GM18858 (cell line): ENCODE results near the gene VPS72.
"Not testable (repeated sequence)": the region's sequence is repeated elsewhere in the genome, so short reads cannot be mapped to it uniquely, and the experiment has no call there.

ENCODE experiments used
- ATAC-seq: cut with Tn5 transposase; IDR thresholded peaks from one replicate; pipeline ENCODE4 v1.9.1; 2021; ENCODE audit not compliant: unreplicated experiment

Gene VPS72

DNA sequence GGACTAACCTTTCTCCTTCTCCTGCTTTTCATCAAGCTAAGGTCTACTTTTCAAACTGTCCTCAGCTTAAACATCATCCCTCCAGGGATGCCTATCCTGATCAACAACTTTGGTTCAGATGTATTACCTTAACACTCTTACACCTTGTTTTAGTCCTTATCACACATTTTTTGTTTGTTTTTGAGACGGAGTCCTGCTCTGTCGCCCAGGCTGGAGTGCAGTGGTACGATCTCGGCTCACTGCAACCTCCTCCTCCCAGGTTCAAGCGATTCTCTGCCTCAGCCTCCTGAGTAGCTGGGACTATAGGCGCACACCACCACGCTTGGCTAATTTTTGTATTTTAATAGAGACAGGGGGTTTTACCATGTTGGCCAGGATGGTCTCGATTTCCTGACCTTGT lies 1.3 kb downstream of the VPS72 start:
- ATAC-seq = not testable (repeated sequence)

DNA sequence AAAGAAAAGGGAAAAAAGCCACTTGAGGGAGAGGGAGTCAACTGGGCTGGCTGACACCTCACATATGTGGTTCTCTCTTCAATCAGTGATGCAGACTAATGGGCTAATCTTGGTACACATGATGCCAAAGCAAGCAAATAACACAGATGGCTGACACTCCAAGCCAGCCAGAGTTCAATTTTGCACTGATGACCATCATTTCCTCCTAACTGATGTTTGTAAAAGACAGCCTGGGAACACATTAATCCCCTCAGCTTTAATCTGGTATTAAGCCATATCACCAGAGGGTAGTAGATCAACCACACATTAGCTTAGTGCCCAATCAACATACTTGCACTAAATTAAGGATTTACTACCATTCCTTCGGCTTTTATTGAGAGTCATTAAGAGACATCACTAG lies 2.8 kb downstream of the VPS72 start:
- ATAC-seq = no peak

DNA sequence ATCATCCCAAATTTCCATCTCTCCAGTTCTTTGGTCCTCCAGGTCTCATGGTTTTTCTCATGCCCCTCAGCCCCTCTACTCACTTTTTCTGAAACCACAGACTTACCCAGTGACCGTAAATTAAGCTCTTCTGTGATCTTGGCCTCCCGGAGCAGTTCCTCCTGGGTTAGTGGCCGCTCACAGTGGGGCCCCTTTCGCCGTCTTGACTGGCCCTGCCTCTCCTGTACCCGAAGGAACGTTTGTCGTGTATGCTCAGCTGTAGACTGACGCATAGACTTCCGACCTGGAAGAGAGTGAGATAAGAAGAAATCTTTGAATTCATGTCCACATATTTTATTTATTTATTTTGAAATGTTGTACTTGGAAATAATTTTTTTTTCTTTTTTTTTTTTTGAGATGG lies 5.8 kb downstream of the VPS72 start:
- ATAC-seq = no peak

DNA sequence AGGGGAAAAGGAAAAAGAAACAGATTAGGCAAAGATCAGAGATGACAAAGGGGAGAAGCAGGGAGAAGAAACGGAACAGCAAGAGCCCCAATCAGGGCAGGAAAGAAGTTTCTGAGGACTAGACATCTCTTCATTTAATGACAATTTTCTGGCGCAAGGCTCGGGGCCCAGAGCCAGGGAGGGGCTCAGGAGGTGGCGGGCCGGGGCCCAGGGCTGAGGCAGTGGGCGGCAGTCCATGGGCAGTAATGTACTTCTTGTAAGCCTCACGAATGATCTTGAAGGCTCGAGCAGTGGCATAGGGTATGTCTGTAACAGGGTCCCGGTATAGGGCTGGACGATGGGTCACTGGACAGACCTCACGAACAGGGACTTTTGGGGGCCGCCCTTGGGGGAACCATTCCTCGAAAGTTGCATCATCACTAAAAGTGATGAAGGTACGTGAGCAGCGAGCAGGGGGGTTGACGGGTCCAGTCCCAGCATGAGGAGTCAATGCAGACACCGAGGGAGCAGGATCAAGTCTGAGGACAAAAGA lies 13.4 kb downstream of the VPS72 start:
- ATAC-seq = no peak

DNA sequence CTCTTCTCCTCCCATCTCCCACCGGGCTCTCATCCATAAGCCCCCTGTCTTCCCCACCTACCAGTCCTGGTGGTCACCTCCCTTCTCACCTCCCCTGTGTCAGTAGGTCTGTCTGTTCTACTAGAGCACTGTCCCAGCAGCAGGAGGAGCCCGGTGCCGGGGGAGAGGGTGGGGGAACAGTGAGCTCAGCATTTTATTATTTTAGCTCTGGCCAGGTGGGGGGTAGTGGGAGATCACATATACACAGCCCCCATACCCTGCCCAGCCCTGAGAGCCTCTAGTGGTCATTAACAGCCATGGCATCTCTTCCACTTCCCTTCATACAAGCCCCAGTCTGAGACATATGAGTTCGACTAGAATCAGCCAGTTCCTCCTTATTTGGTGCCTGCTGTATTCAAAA lies 14.1 kb downstream of the VPS72 start, which contains the start of gene TMOD4:
TMOD4 (minus strand) TSS at position 119 of the 400 bp plus-strand sequence. CDS start 1,106 bp downstream, outside the sequence.
- no peak for ATAC-seq

GRCh38 chr1:151175041-151175741 lies 14.8 kb downstream of the VPS72 start:
- no peak for ATAC-seq

- no peak for ATAC-seq
These were observed 18.8 kb downstream of the VPS72 start for GRCh38 chr1:151171190-151171589.

DNA sequence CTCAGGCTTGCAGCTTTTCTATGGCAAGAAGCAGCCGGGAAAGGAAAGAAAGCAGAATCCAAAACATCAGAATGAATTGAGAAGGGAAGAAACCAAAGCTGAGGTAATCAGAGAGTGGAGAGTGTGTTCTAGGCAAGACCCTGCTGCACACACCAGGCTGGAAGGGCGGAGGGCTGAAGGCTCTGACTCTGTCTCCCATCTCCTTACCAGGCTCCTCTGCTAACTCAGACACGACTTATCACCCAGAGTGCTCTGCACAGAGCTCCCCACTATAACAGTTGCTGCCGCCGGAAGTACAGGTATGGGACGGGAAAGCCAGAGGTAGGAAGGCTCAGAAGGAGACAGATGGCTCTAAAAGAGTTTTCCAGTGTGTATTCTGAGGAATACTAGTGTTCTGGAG lies 22.9 kb downstream of the VPS72 start:
- no peak for ATAC-seq

GRCh38 chr1:151166505-151166956 lies 23.5 kb downstream of the VPS72 start:
- no peak for ATAC-seq

- peak; percentile 81 for ATAC-seq
These were observed 24.1 kb downstream of the VPS72 start, which contains the start of the genes LYSMD1 and SCNM1 for GRCh38 chr1:151165738-151166504. TSS of gene LYSMD1 (minus strand) at chr1:151165902. CDS start at chr1:151165258, 644 bp downstream. TSS of gene SCNM1 (plus strand) at chr1:151166144. CDS start at chr1:151166153, 9 bp downstream.

DNA sequence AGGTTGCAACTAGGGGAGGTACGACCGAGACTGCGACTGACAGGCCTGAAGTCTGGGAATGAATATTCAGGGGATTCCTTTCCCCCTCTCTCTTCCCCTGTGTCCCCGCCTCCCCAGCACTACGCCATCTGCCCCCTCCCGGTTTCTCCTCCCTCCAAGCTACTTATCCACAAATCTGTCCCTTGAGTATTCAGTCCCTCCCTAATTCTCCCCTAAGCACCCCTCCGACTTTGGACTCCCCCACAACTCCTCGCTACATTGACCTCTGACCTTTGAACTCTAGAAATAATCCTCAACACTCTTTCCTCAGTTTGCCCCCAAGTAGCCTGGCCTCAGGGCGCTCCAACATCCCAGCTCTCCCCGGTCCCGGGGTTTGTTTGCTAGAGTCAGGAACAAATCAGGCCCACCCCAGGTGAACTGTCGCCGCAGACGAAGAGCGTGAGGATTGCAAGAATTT lies 24.7 kb downstream of the VPS72 start:
- ATAC-seq = no peak

- ATAC-seq = no peak
These were observed 25.2 kb downstream of the VPS72 start for GRCh38 chr1:151164732-151165280.

- ATAC-seq = no peak
These were observed 30.6 kb downstream of the VPS72 start for GRCh38 chr1:151159373-151159772.

DNA sequence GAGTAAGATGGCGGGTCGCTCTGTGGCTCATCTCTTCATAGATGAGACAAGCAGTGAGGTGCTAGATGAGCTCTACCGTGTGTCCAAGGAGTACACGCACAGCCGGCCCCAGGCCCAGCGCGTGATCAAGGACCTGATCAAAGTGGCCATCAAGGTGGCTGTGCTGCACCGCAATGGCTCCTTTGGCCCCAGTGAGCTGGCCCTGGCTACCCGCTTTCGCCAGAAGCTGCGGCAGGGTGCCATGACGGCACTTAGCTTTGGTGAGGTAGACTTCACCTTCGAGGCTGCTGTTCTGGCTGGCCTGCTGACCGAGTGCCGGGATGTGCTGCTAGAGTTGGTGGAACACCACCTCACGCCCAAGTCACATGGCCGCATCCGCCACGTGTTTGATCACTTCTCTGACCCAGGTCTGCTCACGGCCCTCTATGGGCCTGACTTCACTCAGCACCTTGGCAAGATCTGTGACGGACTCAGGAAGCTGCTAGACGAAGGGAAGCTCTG lies 31.2 kb downstream of the VPS72 start:
- no peak for ATAC-seq

DNA sequence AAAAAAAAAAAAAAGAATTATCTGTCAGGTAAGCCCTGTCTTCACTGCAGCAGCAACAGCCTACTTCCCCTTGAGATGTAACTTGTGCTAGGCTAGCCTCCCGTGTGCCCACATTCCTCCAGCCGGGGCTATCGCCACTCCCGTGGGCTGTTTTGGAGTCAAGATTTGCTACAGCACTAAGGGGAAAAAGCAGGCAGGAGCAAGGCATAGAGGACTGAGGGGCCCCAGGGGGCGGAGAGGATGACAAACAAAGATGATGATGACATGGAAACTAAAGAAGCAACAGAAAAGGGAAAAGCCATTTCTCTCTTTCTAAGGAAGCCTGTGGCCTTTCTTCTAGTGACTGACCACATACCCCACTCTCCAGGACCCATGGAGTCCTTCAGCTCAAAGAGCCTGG lies 31.7 kb downstream of the VPS72 start:
- no peak for ATAC-seq

GRCh38 chr1:151157067-151157531 lies 32.9 kb downstream of the VPS72 start:
- ATAC-seq = no peak

DNA sequence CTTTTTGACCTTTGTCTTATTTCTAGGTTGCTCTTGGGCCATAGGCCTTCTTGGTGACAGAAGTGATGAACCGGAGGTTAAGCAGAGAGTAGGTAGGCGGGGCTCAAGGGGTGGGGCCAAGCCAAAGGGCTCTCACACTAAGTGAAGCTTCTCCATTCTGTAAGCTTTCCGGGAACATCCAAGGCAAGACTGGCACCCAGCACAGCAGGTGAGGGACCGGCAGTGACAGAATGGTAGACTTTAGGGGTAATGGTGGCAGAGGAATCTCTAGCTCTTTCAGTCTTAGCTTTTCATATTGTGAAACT lies 33.5 kb downstream of the VPS72 start, which contains the start of gene TNFAIP8L2:
TNFAIP8L2 (plus strand) TSS at position 135 of the 305 bp plus-strand sequence. CDS start 2,049 bp downstream, outside the sequence.
- ATAC-seq = no peak

DNA sequence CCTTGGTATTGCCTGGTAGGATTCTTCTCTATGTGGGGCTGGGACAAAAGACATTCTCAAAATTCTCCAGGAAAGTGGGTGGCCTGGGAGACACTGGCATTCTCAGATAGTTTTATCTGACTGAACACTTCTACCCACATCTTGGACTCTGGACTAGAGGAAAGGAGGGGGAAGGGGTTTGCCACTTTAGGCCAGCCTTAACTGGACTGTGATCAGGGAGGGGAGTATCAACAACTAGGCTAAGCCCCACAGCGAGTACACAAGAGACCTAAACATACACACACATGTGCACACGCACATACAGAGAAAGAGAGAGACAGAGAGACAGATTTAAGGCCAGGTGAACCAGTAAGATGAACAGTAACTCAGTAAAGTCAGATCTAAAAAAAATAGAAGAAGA lies 42.3 kb downstream of the VPS72 start:
- ATAC-seq = no peak

DNA sequence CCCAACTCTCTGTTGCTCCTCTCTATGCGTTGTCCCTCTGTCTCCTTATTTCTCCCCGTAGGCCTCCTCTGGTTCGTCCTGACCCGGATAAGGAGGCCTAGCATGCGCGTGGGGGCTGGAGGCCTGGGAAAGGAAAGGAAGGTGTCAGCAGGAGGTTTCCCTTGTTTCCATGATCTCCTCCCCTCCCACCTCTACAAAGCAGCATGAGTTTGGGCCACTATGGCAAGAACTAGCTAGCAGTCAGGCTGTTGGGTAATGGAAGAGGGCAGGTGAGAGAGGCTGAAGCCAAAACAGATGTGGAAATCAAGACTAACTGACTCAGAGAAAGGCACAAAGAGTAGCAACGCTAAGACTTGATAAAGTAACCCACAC lies 42.9 kb downstream of the VPS72 start:
- no peak for ATAC-seq

GRCh38 chr1:151146412-151147131 lies 43.4 kb downstream of the VPS72 start, which contains the start of gene SEMA6C:
TSS of gene SEMA6C (minus strand) at chr1:151146631. CDS start at chr1:151142621, 4,010 bp downstream.
- ATAC-seq = peak; percentile 81
